K562 (cell line): ENCODE measurements around the gene PTPN12. TPM values are rescaled to one million over a fixed set of nuclear protein-coding genes. Genes with fewer than 3 reads are reported as not detected.

Experiments
- ATF1 ChIP-seq, 2 experiments: fragments of 450-650 bp in 1 of 2; IDR thresholded peaks; 2 replicates each; pipeline ENCODE4 v1.6.1; 2016; ENCODE audit warnings: missing compliant biosample characterization in 1 of 2, missing genetic modification characterization in 1 of 2
- ATF3 ChIP-seq, 2 experiments: fragments of 450-650 bp in 1 of 2; sonication (generic) in 1 of 2; formaldehyde crosslinking in 1 of 2; IDR thresholded peaks in 1 of 2; conservative IDR thresholded peaks in 1 of 2; 2 replicates each; pipeline versions ENCODE4 v1.6.1 to v1.8.1; 2016 to 2023; ENCODE audit warnings: mild to moderate bottlenecking in 2 of 2, moderate library complexity in 2 of 2, inconsistent platforms in 1 of 2, missing genetic modification reagents in 1 of 2
- BRF1 ChIP-seq: IDR thresholded peaks from 3 replicates; pipeline ENCODE4 v1.6.1; 2011; ENCODE audit warnings: borderline replicate concordance, mild to moderate bottlenecking; ENCODE audit not compliant: insufficient read length; ENCODE audit errors: extremely low read depth
- CHCHD3 ChIP-seq: fragments of 250-450 bp; sonication (Bioruptor Pico); IDR thresholded peaks from 2 replicates; pipeline ENCODE4 v2.1.2; 2022; ENCODE audit warnings: mild to moderate bottlenecking
- ESRRB ChIP-seq: fragments of 250-450 bp; sonication (Bioruptor Pico); IDR thresholded peaks from 2 replicates; pipeline ENCODE4 v1.5.0; 2020; ENCODE audit warnings: mild to moderate bottlenecking, moderate library complexity, borderline replicate concordance
- GTF2E2 ChIP-seq: fragments of 200-800 bp; sonication (Bioruptor generic); IDR thresholded peaks from 2 replicates; pipeline ENCODE4 v1.6.1; 2016; ENCODE audit warnings: missing genetic modification characterization, missing compliant biosample characterization
- HNRNPK ChIP-seq: fragments of 200-400 bp; formaldehyde crosslinking; IDR thresholded peaks from one replicate; pipeline ENCODE4 v1.6.1; 2018; ENCODE audit warnings: mild to moderate bottlenecking, low read depth, low read length; ENCODE audit not compliant: poor library complexity, severe bottlenecking
- POLR2A ChIP-seq: fragments of 450-650 bp; conservative IDR thresholded peaks from 2 replicates; pipeline ENCODE4 v1.6.1; 2016
- RAD51 ChIP-seq: fragments of 450-650 bp; IDR thresholded peaks from 2 replicates; pipeline ENCODE4 v1.7.1; 2016; ENCODE audit warnings: low read depth, mild to moderate bottlenecking, borderline replicate concordance
- SP1 ChIP-seq: sonication (generic); formaldehyde crosslinking; IDR thresholded peaks from 2 replicates; pipeline ENCODE4 v1.8.1; 2022; ENCODE audit warnings: mild to moderate bottlenecking, missing genetic modification reagents
- SREBF2 ChIP-seq: sonication (generic); formaldehyde crosslinking; IDR thresholded peaks from 2 replicates; pipeline ENCODE4 v1.4.0; 2020; ENCODE audit warnings: mild to moderate bottlenecking, missing genetic modification reagents
- ZNF318 ChIP-seq, 2 experiments: fragments of 450-650 bp; IDR thresholded peaks; 2 replicates each; pipeline ENCODE4 v1.6.1; 2016; ENCODE audit warnings: mild to moderate bottlenecking in 2 of 2, borderline replicate concordance in 1 of 2, low read depth in 1 of 2, moderate library complexity in 1 of 2
- ZNF740 ChIP-seq, 3 experiments: fragments of 200-800 bp in 1 of 3; sonication (Bioruptor generic) in 1 of 3; sonication (generic) in 1 of 3; formaldehyde crosslinking in 1 of 3; IDR thresholded peaks; 2 replicates each; pipeline versions ENCODE4 v1.6.1 to v1.8.0; 2016 to 2022; ENCODE audit warnings: mild to moderate bottlenecking in 2 of 3, missing compliant biosample characterization in 2 of 3, missing genetic modification characterization in 2 of 3, missing genetic modification reagents in 1 of 3
- polyA plus RNA-seq, 8 experiments: library from polyadenylated mRNA; depleted of rRNA in 4 of 8; stranded (reverse) in 5 of 8; unstranded in 3 of 8; fragments of >200 nt; fragmentation: Nextera tagmentation in 2 of 8; fragmentation: Illumina TruSeq in 1 of 8; extraction: Ambion mirVana in 2 of 8; extraction: Trizol in 1 of 8; gene quantifications; 2 replicates each; pipeline versions ENCODE4 v1.2.1 to v1.2.3, GENCODE V29; 2011 to 2014; ENCODE audit warnings: inconsistent platforms in 1 of 8, missing spikeins in 1 of 8
- total RNA-seq, 7 experiments: library from RNA; depleted of rRNA in 6 of 7; stranded (reverse); fragments of >200 nt in 6 of 7; fragmentation: Illumina TruSeq in 2 of 7; extraction: Trizol in 2 of 7; gene quantifications; 2 replicates each; pipeline versions ENCODE4 v1.2.1 to v1.2.3, GENCODE V29; 2011 to 2021; ENCODE audit warnings: low replicate concordance in 1 of 7

Gene PTPN12
- total and polyA plus RNA-seq, 9 of the 15 experiments (the other 6 are each of a cell fraction or from before 2014, with no cell fraction given): 15.3 to 79.8 (median 26.6) TPM

GRCh38 chr7:77538281-77539212, 1.5 kb downstream of the PTPN12 start (continued):
- TF ChIP-seq ZNF318 (IDR thresholded peaks at IDR 0.05; ENCODE audit: borderline replicate concordance in 1 of 2, low read depth in 1 of 2): peak in 1 of 2 experiments; percentile 13; a peak in 1 of 4 replicates
- TF ChIP-seq SREBF2 (CRISPR knock-in tag): no peak
- TF ChIP-seq ESRRB: no peak
- TF ChIP-seq POLR2A: no peak
- TF ChIP-seq RAD51: no peak
- TF ChIP-seq HNRNPK: no peak
- TF ChIP-seq BRF1: no peak
- TF ChIP-seq GTF2E2 (tag): 0 out of 2 replicates have a peak, but pooled peaks have one; percentile 10
- no peak for TF ChIP-seq ATF1 (CRISPR knock-in tag; IDR thresholded peaks at IDR 0.05)
- TF ChIP-seq ATF1 (tag; IDR thresholded peaks at IDR 0.05): 0 out of 2 replicates have a peak, but pooled peaks have one; percentile 19
- TF ChIP-seq ATF3 (IDR thresholded peaks at IDR 0.05): peak; percentile 83
- no peak for TF ChIP-seq ATF3 (CRISPR knock-in tag; conservative IDR thresholded peaks at IDR 0.05)
- TF ChIP-seq SP1 (CRISPR knock-in tag): no peak
- TF ChIP-seq ZNF740 (CRISPR knock-in tag; IDR thresholded peaks at IDR 0.05): peak; percentile 83
- no peak; a peak in 1 of 4 replicates for TF ChIP-seq ZNF740 (tag; IDR thresholded peaks at IDR 0.05)
- TF ChIP-seq CHCHD3: no peak
